ENCODE data around the gene ZPBP2. TPM values are rescaled to one million over a fixed set of nuclear protein-coding genes. Genes with fewer than 3 reads are reported as not detected.

ZPBP2 gene
- total and polyA plus RNA-seq, 2 experiments from 2014 or later: not detected

DNA sequence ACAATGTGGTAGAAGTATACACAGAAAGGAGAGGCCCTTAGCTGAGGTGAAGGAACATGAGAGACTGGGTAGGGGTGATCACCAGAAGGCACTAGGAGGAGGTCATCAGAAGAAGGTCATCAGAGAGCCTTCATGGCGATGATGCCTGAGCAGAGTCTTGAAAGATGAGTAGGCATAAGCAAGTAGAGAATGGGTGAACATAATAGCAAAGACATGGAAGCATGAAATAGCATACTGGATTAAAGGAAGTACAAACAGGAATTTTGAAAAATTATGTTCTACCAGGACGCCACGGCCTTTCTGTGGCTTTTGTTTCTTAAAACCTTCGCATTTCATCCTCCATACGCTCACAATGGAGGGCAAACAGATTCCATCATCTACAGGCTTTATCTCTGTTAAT is 6.8 kb upstream of the ZPBP2 start:
- H3K27ac ChIP-seq: no peak overlapping the region
- H3K9me3 ChIP-seq (ENCODE audit: low read depth): no peaks in the 10 kb centered on the region
- no peaks in the 10 kb centered on the region for H3K4me1 ChIP-seq (ENCODE audit: low read depth)
- no peak for DNase-seq (ENCODE audit: low read depth in 1 of 2, low spot score in 1 of 2)
- TF ChIP-seq, protein P1, sequence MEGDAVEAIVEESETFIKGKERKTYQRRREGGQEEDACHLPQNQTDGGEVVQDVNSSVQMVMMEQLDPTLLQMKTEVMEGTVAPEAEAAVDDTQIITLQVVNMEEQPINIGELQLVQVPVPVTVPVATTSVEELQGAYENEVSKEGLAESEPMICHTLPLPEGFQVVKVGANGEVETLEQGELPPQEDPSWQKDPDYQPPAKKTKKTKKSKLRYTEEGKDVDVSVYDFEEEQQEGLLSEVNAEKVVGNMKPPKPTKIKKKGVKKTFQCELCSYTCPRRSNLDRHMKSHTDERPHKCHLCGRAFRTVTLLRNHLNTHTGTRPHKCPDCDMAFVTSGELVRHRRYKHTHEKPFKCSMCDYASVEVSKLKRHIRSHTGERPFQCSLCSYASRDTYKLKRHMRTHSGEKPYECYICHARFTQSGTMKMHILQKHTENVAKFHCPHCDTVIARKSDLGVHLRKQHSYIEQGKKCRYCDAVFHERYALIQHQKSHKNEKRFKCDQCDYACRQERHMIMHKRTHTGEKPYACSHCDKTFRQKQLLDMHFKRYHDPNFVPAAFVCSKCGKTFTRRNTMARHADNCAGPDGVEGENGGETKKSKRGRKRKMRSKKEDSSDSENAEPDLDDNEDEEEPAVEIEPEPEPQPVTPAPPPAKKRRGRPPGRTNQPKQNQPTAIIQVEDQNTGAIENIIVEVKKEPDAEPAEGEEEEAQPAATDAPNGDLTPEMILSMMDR (IDR thresholded peaks at IDR 0.05; ENCODE audit: low read depth, low read length): no peak
- peaks cover 60% of the 10 kb centered on the region for H3K27me3 ChIP-seq
- H3K36me3 ChIP-seq: no peaks in the 10 kb centered on the region
- H3K4me3 ChIP-seq: no peak overlapping the region

GRCh38 chr17:39863244-39863917 is 4.6 kb upstream of the ZPBP2 start:
- no peak for DNase-seq (ENCODE audit: low read depth in 1 of 2, low spot score in 1 of 2)
- no peak overlapping the region for H3K4me3 ChIP-seq
- TF ChIP-seq, protein P1 (IDR thresholded peaks at IDR 0.05; ENCODE audit: low read depth, low read length): no peak
- no peak overlapping the region for H3K27ac ChIP-seq
- H3K27me3 ChIP-seq: peaks cover 71% of the 10 kb centered on the region
- no peaks in the 10 kb centered on the region for H3K36me3 ChIP-seq
- H3K9me3 ChIP-seq (ENCODE audit: low read depth): no peaks in the 10 kb centered on the region
- H3K4me1 ChIP-seq (ENCODE audit: low read depth): no peaks in the 10 kb centered on the region

GRCh38 chr17:39863918-39864746 is 3.9 kb upstream of the ZPBP2 start, which contains the start of gene IKZF3:
Gene IKZF3 (minus strand): TSS chr17:39864312. CDS start chr17:39864126, 186 bp downstream.
- DNase-seq (ENCODE audit: low read depth in 1 of 2, low spot score in 1 of 2): peak; percentile 35 to 86
- Histone ChIP-seq H3K4me3 (peak within 1 kb of the TSS; percentile 6), H3K27me3 (peaks cover 71% of the 10 kb centered on the region)

DNA sequence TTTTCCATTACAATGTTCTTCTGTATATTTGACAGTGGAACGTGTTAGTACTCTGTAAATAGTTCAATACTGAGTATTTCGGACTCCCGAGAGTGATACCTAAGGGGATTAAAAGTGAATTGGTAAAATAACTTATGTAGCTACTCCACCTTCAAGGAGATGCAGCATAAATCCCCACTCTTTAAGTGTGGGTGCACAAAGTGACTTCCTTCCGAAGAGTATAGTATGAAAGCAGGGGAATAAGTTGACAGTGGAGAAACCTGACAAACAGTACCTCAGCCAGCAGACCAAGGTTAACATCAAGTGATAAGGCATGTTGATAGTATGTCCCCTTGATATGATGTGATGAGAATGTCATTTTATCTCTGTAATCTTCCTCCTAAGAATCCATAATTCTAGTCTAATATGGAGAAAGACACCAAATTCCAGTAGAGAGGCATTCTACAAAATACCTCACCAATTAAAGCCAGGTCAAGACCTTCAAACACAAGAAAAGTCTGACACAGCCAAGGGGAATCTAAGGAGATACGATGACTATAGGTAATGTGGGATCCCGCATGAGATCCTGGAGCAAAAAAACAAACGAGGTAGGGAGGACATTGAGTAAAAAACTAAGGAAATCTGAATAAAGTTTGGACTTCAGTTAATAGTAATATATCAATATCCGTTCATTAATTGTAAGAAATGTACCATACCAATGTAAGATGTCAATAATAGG is 1.8 kb upstream of the ZPBP2 start:
- H3K4me3 ChIP-seq: no peak overlapping the region
- H3K4me1 ChIP-seq (ENCODE audit: low read depth): no peaks in the 10 kb centered on the region
- no peak for DNase-seq (ENCODE audit: low read depth in 1 of 2, low spot score in 1 of 2)
- no peaks in the 10 kb centered on the region for H3K36me3 ChIP-seq
- H3K9me3 ChIP-seq (ENCODE audit: low read depth): no peaks in the 10 kb centered on the region
- no peak overlapping the region for H3K27ac ChIP-seq
- peaks cover 61% of the 10 kb centered on the region for H3K27me3 ChIP-seq
- TF ChIP-seq, protein P1 (IDR thresholded peaks at IDR 0.05; ENCODE audit: low read depth, low read length): no peak

More at GRCh38 chr17:39863918-39864746, 3.9 kb upstream of the ZPBP2 start, which contains the start of gene IKZF3:
- Histone ChIP-seq H3K9me3 (ENCODE audit: low read depth) (no peaks in the 10 kb centered on the region), H3K27ac (no peak within 1 kb of the TSS), H3K36me3 (no peaks in the 10 kb centered on the region), H3K4me1 (ENCODE audit: low read depth) (no peaks in the 10 kb centered on the region)
- TF ChIP-seq, protein P1 (IDR thresholded peaks at IDR 0.05; ENCODE audit: low read depth, low read length): no peak

- Histone ChIP-seq H3K4me3 (no peak overlapping the region), H3K4me1 (ENCODE audit: low read depth) (no peaks in the 10 kb centered on the region), H3K36me3 (no peaks in the 10 kb centered on the region), H3K27ac (no peak overlapping the region), H3K27me3 (peaks cover 50% of the 10 kb centered on the region), H3K9me3 (ENCODE audit: low read depth) (no peaks in the 10 kb centered on the region)
- DNase-seq (ENCODE audit: low read depth in 1 of 2, low spot score in 1 of 2): no peak
- TF ChIP-seq, protein P1 (IDR thresholded peaks at IDR 0.05; ENCODE audit: low read depth, low read length): no peak
Measured at GRCh38 chr17:39867084-39867879, 720 bp upstream of the ZPBP2 start.

Measured in cardiac muscle cell (in vitro differentiated cells and primary cell).